A673 (cell line): ENCODE measurements around the gene SMIM20.

Source experiments
- EZH2 ChIP-seq: fragments of 200-600 bp; sonication (generic); IDR thresholded peaks from 2 replicates; pipeline ENCODE4 v1.6.1; 2017; ENCODE audit warnings: borderline replicate concordance, low read depth, mild to moderate bottlenecking, mixed read lengths, antibody characterized with exemption, low read length; ENCODE audit not compliant: poor library complexity, severe bottlenecking
- TF ChIP-seq, protein P1 (sequence below): fragments of 300-800, 200-600 bp; sonication (generic); conservative IDR thresholded peaks from 2 replicates; pipeline ENCODE4 v1.5.1; 2017; ENCODE audit warnings: low read depth, mild to moderate bottlenecking, antibody characterized with exemption, low read length, moderate library complexity, mixed read lengths

DNA sequence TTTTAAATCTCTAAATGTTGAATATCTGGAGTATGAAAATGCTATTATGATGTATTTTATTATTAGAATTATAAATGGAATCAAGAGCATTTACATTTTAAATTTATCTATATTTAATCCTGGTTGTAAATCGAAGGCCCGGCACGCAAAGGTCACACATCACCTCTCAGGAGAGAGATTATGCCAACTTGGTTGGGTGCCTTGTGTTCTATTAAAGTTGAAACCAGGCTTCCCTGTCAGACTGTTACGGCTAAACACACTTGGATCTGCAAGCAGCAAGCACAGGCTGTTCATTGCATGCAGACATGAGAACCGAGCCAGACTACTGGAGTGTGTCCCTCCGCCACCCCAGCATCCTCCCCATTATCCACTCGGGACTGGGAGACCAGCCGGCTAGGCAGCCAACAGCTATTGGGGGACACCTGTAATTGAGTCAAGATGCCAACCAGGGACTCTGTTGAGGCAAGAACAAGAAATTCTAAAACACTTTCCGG is 34.9 kb upstream of the SMIM20 start:
- TF ChIP-seq, protein P1, sequence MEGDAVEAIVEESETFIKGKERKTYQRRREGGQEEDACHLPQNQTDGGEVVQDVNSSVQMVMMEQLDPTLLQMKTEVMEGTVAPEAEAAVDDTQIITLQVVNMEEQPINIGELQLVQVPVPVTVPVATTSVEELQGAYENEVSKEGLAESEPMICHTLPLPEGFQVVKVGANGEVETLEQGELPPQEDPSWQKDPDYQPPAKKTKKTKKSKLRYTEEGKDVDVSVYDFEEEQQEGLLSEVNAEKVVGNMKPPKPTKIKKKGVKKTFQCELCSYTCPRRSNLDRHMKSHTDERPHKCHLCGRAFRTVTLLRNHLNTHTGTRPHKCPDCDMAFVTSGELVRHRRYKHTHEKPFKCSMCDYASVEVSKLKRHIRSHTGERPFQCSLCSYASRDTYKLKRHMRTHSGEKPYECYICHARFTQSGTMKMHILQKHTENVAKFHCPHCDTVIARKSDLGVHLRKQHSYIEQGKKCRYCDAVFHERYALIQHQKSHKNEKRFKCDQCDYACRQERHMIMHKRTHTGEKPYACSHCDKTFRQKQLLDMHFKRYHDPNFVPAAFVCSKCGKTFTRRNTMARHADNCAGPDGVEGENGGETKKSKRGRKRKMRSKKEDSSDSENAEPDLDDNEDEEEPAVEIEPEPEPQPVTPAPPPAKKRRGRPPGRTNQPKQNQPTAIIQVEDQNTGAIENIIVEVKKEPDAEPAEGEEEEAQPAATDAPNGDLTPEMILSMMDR = no peak
- no peak for TF ChIP-seq EZH2
